OCI-LY1 (cell line): Measurements from ENCODE around the gene MICU1.

Experiments
- H2AFZ ChIP-seq: fragments of 200-600 bp; sonication (generic), shearing (Covaris generic); 2 replicates; pipeline ENCODE4 v1.6.0; 2014; ENCODE audit warnings: antibody characterized with exemption, mild to moderate bottlenecking, low read length
- H3F3A ChIP-seq: fragments of 200-600 bp; sonication (generic), shearing (Covaris generic); 2 replicates; pipeline ENCODE4 v1.6.0; 2014; ENCODE audit warnings: mild to moderate bottlenecking, antibody characterized with exemption, low read length, moderate library complexity; ENCODE audit not compliant: insufficient read depth
- H3K27ac ChIP-seq: fragments of 200-600 bp; sonication (generic); 2 replicates; pipeline ENCODE4 v1.5.1; 2014; ENCODE audit warnings: low read length, mixed run types, mild to moderate bottlenecking, low read depth; ENCODE audit not compliant: poor library complexity, severe bottlenecking
- H3K27me3 ChIP-seq: fragments of 200-600 bp; sonication (generic); 2 replicates; pipeline ENCODE4 v1.6.0; 2014; ENCODE audit warnings: antibody characterized with exemption, mild to moderate bottlenecking, low read length, moderate library complexity; ENCODE audit not compliant: insufficient read depth
- H3K36me3 ChIP-seq: fragments of 200-600 bp; sonication (generic); 2 replicates; pipeline ENCODE4 v1.6.1; 2014; ENCODE audit warnings: mild to moderate bottlenecking, antibody characterized with exemption, low read length, moderate library complexity, mixed read lengths; ENCODE audit not compliant: insufficient read depth
- H3K4me1 ChIP-seq: fragments of 200-600 bp; sonication (generic); 2 replicates; pipeline ENCODE4 v1.5.1; 2014; ENCODE audit warnings: mild to moderate bottlenecking, low read length, moderate library complexity; ENCODE audit not compliant: insufficient read depth, severe bottlenecking
- H3K4me2 ChIP-seq: fragments of 200-600 bp; sonication (generic), shearing (Covaris generic); 2 replicates; pipeline ENCODE4 v1.6.1; 2014; ENCODE audit warnings: low read length
- H3K4me3 ChIP-seq: fragments of 200-600 bp; sonication (generic); 2 replicates; pipeline ENCODE4 v1.5.1; 2014; ENCODE audit warnings: low read length, low read depth, mild to moderate bottlenecking, mixed read lengths; ENCODE audit not compliant: poor library complexity, severe bottlenecking
- H3K79me2 ChIP-seq: fragments of 200-600 bp; shearing (Covaris generic); 2 replicates; pipeline ENCODE4 v1.6.1; 2016; ENCODE audit warnings: mixed run types, low read length, mixed read lengths; ENCODE audit not compliant: insufficient read depth
- H3K9ac ChIP-seq: fragments of 200-600 bp; sonication (generic), shearing (Covaris generic); 2 replicates; pipeline ENCODE4 v1.6.1; 2014; ENCODE audit warnings: mild to moderate bottlenecking, low read length, mixed read lengths
- H3K9me2 ChIP-seq: fragments of 200-600 bp; sonication (generic), shearing (Covaris generic); 2 replicates; pipeline ENCODE4 v1.6.1; 2014; ENCODE audit warnings: low read depth, mild to moderate bottlenecking, low read length, mixed read lengths
- H3K9me3 ChIP-seq: fragments of 200-600 bp; shearing (Covaris generic); 2 replicates; pipeline ENCODE4 v1.6.1; 2014; ENCODE audit warnings: low read length, mixed read lengths
- H4K20me1 ChIP-seq: fragments of 200-600 bp; sonication (generic), shearing (Covaris generic); 2 replicates; pipeline ENCODE4 v1.6.0; 2016; ENCODE audit warnings: mild to moderate bottlenecking, low read length; ENCODE audit not compliant: insufficient read depth
- EZH2 ChIP-seq: fragments of 200-600 bp; sonication (generic), shearing (Covaris generic); IDR thresholded peaks from 2 replicates; pipeline ENCODE4 v1.8.0; 2017; ENCODE audit warnings: borderline replicate concordance, mixed run types, mild to moderate bottlenecking, antibody characterized with exemption, low read length, moderate library complexity, mixed read lengths
- TF ChIP-seq, protein P1 (sequence below): fragments of 200-600 bp; sonication (generic), shearing (Covaris generic); IDR thresholded peaks from 2 replicates; pipeline ENCODE4 v1.5.1; 2017; ENCODE audit warnings: mild to moderate bottlenecking, antibody characterized with exemption, low read length, moderate library complexity, mixed read lengths

The MICU1 gene

DNA sequence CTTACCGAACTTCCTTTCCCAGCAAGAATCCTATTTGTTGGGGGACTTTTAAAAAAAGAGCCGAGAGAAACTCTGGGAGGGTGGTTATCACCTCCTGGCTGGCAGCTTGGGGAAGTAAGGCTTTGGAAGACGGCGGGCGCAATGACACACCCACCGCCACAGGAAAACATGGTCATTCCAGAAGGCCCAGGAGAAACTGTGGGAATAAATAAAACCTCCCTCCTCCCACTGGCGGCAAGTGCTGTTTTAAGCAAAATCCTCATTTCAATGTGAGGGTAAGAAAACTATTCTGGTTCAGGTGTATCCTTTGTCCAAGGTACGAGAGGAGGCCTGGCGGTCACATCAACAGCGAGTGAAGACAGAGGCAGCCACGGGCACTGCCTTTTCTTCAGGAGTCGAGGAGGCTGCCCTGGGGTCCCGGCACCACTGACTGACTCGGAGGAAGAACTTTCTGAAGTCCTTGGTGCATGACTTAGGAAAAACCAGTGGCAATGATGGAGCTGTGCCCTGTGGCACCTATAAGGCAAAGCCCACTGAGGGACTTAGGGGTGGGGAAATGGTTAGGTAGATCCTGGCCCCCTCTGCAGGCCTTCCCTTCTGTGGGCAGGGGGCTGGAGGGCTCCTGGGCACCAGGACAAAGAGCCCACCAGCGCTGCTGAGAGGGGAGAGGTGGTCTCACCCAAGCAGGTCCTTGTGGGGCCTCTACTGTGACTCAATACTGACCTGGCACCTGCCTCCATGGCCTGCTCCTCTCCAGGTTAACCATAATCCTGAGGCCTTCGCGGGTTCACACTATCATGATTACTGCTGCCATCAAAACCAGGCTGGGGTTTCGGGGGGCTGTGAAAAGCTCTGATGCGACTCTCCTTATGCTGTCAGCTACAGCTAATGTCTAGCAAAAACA, 292.5 kb downstream of the MICU1 start:
- no peaks in the 10 kb centered on the region for H3K9me3 ChIP-seq
- H3K4me3 ChIP-seq = peak overlapping the region; percentile 59
- H3F3A ChIP-seq = 0 out of 2 replicates have a peak, but pooled peaks cover 4% of the 10 kb centered on the region
- no peak overlapping the region for H2AFZ ChIP-seq
- H3K4me2 ChIP-seq = peak overlapping the region; percentile 79
- peak overlapping the region; percentile 94 for H3K9ac ChIP-seq
- TF ChIP-seq, protein P1, sequence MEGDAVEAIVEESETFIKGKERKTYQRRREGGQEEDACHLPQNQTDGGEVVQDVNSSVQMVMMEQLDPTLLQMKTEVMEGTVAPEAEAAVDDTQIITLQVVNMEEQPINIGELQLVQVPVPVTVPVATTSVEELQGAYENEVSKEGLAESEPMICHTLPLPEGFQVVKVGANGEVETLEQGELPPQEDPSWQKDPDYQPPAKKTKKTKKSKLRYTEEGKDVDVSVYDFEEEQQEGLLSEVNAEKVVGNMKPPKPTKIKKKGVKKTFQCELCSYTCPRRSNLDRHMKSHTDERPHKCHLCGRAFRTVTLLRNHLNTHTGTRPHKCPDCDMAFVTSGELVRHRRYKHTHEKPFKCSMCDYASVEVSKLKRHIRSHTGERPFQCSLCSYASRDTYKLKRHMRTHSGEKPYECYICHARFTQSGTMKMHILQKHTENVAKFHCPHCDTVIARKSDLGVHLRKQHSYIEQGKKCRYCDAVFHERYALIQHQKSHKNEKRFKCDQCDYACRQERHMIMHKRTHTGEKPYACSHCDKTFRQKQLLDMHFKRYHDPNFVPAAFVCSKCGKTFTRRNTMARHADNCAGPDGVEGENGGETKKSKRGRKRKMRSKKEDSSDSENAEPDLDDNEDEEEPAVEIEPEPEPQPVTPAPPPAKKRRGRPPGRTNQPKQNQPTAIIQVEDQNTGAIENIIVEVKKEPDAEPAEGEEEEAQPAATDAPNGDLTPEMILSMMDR = no peak
- no peak for TF ChIP-seq EZH2
- peak overlapping the region; percentile 99 for H3K27ac ChIP-seq
- peaks cover 76% of the 10 kb centered on the region for H3K4me1 ChIP-seq
- peaks cover 24% of the 10 kb centered on the region; the same call in 1 of the 2 replicates for H3K36me3 ChIP-seq
- H4K20me1 ChIP-seq = no peaks in the 10 kb centered on the region
- H3K9me2 ChIP-seq = no peaks in the 10 kb centered on the region
- no peaks in the 10 kb centered on the region for H3K79me2 ChIP-seq
- H3K27me3 ChIP-seq = no peaks in the 10 kb centered on the region

DNA sequence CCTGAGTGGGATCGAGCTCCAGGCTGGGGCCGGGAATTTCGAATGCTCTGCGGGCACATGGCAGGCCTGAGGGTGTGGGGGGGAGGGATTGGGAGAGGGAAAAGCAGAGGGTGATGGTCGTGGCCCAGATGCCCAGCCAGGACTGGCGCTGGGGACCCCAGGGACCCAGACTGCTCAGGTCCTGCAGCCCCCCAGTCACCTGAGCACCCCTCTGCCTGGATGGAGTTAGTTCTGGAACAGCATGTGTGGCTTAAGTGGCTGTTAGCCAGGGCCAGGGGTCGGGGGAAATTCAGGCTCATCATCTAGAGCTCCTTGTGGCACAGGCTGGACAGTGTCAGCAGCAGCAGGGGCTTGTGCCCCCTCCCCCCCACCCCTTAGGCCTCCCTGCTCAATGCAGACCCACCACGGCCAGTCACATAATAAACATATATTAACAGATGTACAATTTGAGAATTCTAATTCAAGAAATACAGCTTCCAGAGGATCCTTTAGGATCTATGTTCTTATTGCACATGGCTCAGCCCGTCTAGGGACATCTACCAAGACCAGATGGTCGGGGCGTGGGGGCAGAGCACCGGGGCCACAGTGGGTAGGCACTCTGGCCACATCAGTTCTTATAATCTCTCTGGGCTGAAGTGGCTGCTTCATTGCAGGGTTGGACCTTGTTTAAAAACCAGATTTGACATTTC, 293.3 kb downstream of the MICU1 start:
- Histone ChIP-seq H3K4me1 (peaks cover 79% of the 10 kb centered on the region), H3K9me3 (no peaks in the 10 kb centered on the region), H3K9ac (peak overlapping the region; percentile 94), H3F3A (0 out of 2 replicates have a peak, but pooled peaks cover 4% of the 10 kb centered on the region), H3K4me3 (peak overlapping the region; percentile 59), H3K4me2 (peak overlapping the region; percentile 79), H3K79me2 (no peaks in the 10 kb centered on the region), H3K9me2 (no peaks in the 10 kb centered on the region), H3K27ac (peak overlapping the region; percentile 99), H3K36me3 (peaks cover 16% of the 10 kb centered on the region; the same call in 1 of the 2 replicates), H3K27me3 (no peaks in the 10 kb centered on the region), H4K20me1 (no peaks in the 10 kb centered on the region), H2AFZ (no peak overlapping the region)
- TF ChIP-seq, protein P1 = no peak
- no peak for TF ChIP-seq EZH2

DNA sequence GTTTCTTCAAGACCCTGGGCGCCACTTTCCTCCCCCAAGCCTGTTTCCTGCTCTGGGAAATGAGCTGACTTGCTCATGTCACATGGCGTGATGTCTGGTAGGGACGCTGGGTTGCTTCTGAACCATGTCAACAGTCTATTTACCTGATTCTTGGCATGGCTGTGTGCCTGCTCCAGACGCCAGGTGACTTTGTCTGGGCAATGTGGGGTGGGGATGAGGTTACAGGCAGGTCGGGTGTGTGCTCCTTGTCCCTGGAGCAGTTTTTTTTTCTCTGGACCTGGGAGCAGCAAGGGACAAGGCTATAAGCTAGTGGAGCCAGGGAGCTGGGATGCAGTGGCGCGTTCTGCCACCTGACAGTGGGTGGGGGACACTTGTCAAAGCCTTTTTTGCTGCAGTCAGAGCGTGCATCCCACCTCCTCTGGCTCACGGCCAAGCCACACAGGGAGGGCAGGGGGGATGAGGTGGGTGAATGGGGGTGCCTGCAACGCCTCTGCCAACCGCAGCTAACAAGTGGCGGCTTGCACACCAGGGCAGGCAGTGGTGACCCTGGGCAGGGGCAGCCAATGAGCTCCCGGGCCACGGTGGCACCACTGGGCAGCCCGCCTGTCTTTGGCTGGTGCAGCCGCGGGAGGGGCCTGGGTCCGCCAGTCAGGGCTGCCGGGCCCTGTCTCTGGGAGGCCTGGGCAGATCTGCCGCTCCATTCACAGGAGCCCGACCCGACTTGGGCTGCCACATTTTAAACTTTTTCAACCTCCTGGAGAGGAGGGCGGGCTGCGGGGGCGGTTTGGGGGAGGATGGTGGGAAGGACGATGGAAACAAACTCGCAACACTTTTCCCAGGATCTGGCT, 294.1 kb downstream of the MICU1 start:
- H3K27me3 ChIP-seq = no peaks in the 10 kb centered on the region
- no peak for TF ChIP-seq EZH2
- TF ChIP-seq, protein P1 = peak; percentile 18; the same call in 1 of the 2 replicates
- H3K4me2 ChIP-seq = peak overlapping the region; percentile 79
- H2AFZ ChIP-seq = no peak overlapping the region
- H3K9ac ChIP-seq = peak overlapping the region; percentile 94
- H3K4me1 ChIP-seq = peaks cover 79% of the 10 kb centered on the region
- H3K4me3 ChIP-seq = peak overlapping the region; percentile 59
- no peaks in the 10 kb centered on the region for H3K9me2 ChIP-seq
- no peaks in the 10 kb centered on the region for H4K20me1 ChIP-seq
- H3F3A ChIP-seq = 0 out of 2 replicates have a peak, but pooled peaks cover 4% of the 10 kb centered on the region
- peak overlapping the region; percentile 99 for H3K27ac ChIP-seq
- H3K9me3 ChIP-seq = no peaks in the 10 kb centered on the region
- no peaks in the 10 kb centered on the region for H3K79me2 ChIP-seq
- H3K36me3 ChIP-seq = peaks cover 13% of the 10 kb centered on the region; the same call in 1 of the 2 replicates
